WTC11 (cell line): ENCODE measurements around the gene MYH9.

Experiments used
- CBFB ChIP-seq: sonication (generic); formaldehyde crosslinking; IDR thresholded peaks from 2 replicates; pipeline ENCODE4 v1.8.1; 2022; ENCODE audit warnings: mild to moderate bottlenecking, low read depth, missing genetic modification reagents
- NFE2L1 ChIP-seq: sonication (generic); formaldehyde crosslinking; IDR thresholded peaks from 2 replicates; pipeline ENCODE4 v1.8.1; 2023; ENCODE audit warnings: missing genetic modification reagents
- TCF7 ChIP-seq: sonication (generic); formaldehyde crosslinking; IDR thresholded peaks from 2 replicates; pipeline ENCODE4 v1.8.0; 2022; ENCODE audit warnings: mild to moderate bottlenecking, low read depth, missing genetic modification reagents, moderate library complexity
- TEAD4 ChIP-seq: sonication (generic); formaldehyde crosslinking; IDR thresholded peaks from 2 replicates; pipeline ENCODE4 v1.8.0; 2022; ENCODE audit warnings: mild to moderate bottlenecking, missing genetic modification reagents
- ZNF263 ChIP-seq: sonication (generic); formaldehyde crosslinking; IDR thresholded peaks from 2 replicates; pipeline ENCODE4 v1.8.1; 2022; ENCODE audit warnings: low read depth, mild to moderate bottlenecking, moderate library complexity, missing genetic modification reagents
- TF ChIP-seq, protein P1 (sequence below): sonication (generic); formaldehyde crosslinking; conservative IDR thresholded peaks from 2 replicates; pipeline ENCODE4 v1.8.1; 2023; ENCODE audit warnings: mild to moderate bottlenecking, low read depth, missing genetic modification reagents, moderate library complexity
- TF ChIP-seq, protein P2 (sequence below): sonication (generic); formaldehyde crosslinking; IDR thresholded peaks from 2 replicates; pipeline ENCODE4 v1.8.1; 2022; ENCODE audit warnings: mild to moderate bottlenecking, missing genetic modification reagents, moderate library complexity, borderline replicate concordance
- TF ChIP-seq, protein P3 (sequence below): fragments of 200-600 bp; IDR thresholded peaks from 2 replicates; pipeline ENCODE4 v1.8.0; 2022; ENCODE audit warnings: antibody characterized with exemption
- TF ChIP-seq, protein P4 (sequence below): sonication (generic); formaldehyde crosslinking; IDR thresholded peaks from 2 replicates; pipeline ENCODE4 v1.8.0; 2022; ENCODE audit warnings: mild to moderate bottlenecking, missing genetic modification reagents
- TF ChIP-seq, protein P5 (sequence below): sonication (generic); formaldehyde crosslinking; IDR thresholded peaks from 2 replicates; pipeline ENCODE4 v1.8.0; 2023; ENCODE audit warnings: missing genetic modification reagents
- TF ChIP-seq, protein P6 (sequence below): sonication (generic); formaldehyde crosslinking; IDR thresholded peaks from 2 replicates; pipeline ENCODE4 v1.8.1; 2023; ENCODE audit warnings: mild to moderate bottlenecking, missing genetic modification reagents, moderate library complexity

DNA sequence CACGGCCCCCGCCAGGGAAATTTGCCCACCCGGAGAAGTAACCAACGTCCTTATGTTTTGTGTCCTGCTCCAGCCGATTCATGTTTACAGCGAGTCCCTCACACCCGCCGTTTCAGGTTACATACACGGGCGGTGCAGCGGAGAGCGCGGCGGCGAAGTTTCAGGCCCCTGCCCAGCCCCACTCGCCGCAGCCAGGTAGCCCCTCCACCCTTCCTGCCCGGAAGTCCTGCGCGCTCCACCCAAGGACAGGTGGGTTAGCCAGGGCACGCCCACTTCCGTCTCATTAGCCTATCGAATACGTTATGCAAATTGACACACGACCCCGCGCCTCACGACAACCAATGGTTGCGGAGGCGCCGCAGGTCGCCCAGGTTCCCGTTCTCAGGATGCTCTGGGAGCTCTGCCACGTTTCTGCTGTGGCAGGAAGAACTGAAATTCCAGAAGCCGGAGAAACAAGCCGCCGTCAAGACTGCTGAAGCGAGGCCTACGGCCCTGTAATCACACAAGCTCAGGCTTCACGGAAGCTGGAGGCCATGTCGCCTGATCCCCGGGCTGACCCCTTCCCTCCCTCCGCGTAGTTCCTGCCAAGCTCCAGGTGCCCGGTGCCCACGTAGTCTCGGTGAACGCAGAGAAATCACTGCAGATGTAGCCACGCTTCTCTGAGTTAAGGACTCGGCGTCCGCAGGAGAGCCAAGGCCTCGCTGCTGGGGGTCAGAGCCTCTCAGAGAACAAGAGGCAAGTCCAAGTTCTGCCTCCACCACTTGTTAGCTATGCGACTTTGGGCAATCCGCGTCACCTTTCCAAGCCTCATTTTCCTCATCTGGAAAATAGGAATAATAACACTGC lies 22.4 kb upstream of the MYH9 start:
- TF ChIP-seq, protein P1, sequence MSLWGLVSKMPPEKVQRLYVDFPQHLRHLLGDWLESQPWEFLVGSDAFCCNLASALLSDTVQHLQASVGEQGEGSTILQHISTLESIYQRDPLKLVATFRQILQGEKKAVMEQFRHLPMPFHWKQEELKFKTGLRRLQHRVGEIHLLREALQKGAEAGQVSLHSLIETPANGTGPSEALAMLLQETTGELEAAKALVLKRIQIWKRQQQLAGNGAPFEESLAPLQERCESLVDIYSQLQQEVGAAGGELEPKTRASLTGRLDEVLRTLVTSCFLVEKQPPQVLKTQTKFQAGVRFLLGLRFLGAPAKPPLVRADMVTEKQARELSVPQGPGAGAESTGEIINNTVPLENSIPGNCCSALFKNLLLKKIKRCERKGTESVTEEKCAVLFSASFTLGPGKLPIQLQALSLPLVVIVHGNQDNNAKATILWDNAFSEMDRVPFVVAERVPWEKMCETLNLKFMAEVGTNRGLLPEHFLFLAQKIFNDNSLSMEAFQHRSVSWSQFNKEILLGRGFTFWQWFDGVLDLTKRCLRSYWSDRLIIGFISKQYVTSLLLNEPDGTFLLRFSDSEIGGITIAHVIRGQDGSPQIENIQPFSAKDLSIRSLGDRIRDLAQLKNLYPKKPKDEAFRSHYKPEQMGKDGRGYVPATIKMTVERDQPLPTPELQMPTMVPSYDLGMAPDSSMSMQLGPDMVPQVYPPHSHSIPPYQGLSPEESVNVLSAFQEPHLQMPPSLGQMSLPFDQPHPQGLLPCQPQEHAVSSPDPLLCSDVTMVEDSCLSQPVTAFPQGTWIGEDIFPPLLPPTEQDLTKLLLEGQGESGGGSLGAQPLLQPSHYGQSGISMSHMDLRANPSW (CRISPR knock-in tag), result no peak
- TF ChIP-seq, protein P2, sequence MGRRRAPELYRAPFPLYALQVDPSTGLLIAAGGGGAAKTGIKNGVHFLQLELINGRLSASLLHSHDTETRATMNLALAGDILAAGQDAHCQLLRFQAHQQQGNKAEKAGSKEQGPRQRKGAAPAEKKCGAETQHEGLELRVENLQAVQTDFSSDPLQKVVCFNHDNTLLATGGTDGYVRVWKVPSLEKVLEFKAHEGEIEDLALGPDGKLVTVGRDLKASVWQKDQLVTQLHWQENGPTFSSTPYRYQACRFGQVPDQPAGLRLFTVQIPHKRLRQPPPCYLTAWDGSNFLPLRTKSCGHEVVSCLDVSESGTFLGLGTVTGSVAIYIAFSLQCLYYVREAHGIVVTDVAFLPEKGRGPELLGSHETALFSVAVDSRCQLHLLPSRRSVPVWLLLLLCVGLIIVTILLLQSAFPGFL (CRISPR knock-in tag), result no peak
- TF ChIP-seq, protein P3, sequence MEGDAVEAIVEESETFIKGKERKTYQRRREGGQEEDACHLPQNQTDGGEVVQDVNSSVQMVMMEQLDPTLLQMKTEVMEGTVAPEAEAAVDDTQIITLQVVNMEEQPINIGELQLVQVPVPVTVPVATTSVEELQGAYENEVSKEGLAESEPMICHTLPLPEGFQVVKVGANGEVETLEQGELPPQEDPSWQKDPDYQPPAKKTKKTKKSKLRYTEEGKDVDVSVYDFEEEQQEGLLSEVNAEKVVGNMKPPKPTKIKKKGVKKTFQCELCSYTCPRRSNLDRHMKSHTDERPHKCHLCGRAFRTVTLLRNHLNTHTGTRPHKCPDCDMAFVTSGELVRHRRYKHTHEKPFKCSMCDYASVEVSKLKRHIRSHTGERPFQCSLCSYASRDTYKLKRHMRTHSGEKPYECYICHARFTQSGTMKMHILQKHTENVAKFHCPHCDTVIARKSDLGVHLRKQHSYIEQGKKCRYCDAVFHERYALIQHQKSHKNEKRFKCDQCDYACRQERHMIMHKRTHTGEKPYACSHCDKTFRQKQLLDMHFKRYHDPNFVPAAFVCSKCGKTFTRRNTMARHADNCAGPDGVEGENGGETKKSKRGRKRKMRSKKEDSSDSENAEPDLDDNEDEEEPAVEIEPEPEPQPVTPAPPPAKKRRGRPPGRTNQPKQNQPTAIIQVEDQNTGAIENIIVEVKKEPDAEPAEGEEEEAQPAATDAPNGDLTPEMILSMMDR, result no peak
- TF ChIP-seq ZNF263 (CRISPR knock-in tag), result no peak
- TF ChIP-seq, protein P4, sequence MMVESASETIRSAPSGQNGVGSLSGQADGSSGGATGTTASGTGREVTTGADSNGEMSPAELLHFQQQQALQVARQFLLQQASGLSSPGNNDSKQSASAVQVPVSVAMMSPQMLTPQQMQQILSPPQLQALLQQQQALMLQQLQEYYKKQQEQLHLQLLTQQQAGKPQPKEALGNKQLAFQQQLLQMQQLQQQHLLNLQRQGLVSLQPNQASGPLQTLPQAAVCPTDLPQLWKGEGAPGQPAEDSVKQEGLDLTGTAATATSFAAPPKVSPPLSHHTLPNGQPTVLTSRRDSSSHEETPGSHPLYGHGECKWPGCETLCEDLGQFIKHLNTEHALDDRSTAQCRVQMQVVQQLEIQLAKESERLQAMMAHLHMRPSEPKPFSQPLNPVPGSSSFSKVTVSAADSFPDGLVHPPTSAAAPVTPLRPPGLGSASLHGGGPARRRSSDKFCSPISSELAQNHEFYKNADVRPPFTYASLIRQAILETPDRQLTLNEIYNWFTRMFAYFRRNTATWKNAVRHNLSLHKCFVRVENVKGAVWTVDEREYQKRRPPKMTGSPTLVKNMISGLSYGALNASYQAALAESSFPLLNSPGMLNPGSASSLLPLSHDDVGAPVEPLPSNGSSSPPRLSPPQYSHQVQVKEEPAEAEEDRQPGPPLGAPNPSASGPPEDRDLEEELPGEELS (CRISPR knock-in tag), result no peak; the same call in 1 of the 2 replicates
- no peak for TF ChIP-seq TCF7
- no peak for TF ChIP-seq NFE2L1
- TF ChIP-seq TEAD4 (CRISPR knock-in tag), result 0 out of 2 replicates have a peak, but pooled peaks have one; percentile 14
- TF ChIP-seq, protein P5, sequence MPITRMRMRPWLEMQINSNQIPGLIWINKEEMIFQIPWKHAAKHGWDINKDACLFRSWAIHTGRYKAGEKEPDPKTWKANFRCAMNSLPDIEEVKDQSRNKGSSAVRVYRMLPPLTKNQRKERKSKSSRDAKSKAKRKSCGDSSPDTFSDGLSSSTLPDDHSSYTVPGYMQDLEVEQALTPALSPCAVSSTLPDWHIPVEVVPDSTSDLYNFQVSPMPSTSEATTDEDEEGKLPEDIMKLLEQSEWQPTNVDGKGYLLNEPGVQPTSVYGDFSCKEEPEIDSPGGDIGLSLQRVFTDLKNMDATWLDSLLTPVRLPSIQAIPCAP, result no peak
- TF ChIP-seq CBFB (CRISPR knock-in tag), result no peak
- TF ChIP-seq, protein P6, sequence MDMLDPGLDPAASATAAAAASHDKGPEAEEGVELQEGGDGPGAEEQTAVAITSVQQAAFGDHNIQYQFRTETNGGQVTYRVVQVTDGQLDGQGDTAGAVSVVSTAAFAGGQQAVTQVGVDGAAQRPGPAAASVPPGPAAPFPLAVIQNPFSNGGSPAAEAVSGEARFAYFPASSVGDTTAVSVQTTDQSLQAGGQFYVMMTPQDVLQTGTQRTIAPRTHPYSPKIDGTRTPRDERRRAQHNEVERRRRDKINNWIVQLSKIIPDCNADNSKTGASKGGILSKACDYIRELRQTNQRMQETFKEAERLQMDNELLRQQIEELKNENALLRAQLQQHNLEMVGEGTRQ (CRISPR knock-in tag), result peak; percentile 54
